ENCODE results near the gene P2RX1. TPM values are rescaled to one million over a fixed set of nuclear protein-coding genes. Genes with fewer than 3 reads are reported as not detected.
"Not testable (repeated sequence)": the region's sequence is repeated elsewhere in the genome, so short reads cannot be mapped to it uniquely, and the experiment has no call there.

P2RX1 gene
- total and polyA plus RNA-seq, 9 donors = 2.1 to 8.6 (median 3.0) TPM

DNA sequence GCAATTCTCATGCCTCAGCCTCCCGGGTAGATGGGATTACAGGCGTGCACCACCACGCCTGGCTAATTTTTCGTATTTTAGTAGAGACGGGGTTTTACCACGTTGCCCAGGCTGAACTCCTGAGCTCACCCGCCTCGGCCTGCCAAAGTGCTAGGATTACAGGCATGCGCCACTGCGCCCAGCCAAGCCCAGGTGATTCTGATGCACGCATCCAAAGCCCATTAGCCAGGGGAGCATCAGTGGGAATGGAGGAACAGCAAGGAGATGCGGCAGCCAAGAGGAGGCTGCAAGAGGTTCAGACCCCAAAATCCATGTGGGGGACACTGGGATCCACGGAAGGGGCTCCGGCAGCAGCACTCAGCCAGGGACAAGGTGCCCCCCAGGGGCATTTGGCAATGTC is 35.9 kb upstream of the P2RX1 start:
- Histone ChIP-seq H3K27me3 (ENCODE audit: control insufficient read depth, insufficient read depth, low read length) (no peaks in the 10 kb centered on the region), H3K4me1 (ENCODE audit: control insufficient read depth, insufficient read depth, low read length) (peaks cover 24% of the 10 kb centered on the region), H3K36me3 (ENCODE audit: control insufficient read depth, insufficient read depth, low read length) (no peaks in the 10 kb centered on the region), H3K9me3 (replicated peaks; ENCODE audit: control insufficient read depth, low read depth, low read length) (no peaks in the 10 kb centered on the region), H3K27ac (ENCODE audit: low read length) (no peak overlapping the region), H3K4me3 (ENCODE audit: low read length) (no peak overlapping the region)
- 91% methylated on average over 14 of the region's 14 CpGs for WGBS (ENCODE audit: insufficient coverage)
- DNase-seq = no peak

DNA sequence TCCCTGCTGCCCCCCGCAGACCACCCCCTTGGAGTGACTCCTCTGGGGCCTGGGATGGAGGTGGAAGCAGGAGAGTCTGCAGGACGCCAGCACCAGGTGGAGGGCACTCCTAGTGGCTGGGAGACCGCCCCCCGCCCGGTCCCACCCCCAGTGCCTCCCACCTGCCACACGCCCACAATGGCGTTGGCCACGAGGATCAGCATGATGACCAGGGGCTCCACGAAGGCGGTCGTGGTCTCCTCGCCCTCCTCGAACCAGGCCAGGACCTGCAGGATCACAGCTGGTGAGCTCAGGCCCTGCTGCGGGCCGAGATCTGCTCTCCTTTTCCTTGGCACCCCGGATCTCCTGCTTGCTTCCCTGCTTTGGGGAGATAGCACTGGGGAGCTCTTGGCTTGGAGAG is 35.2 kb upstream of the P2RX1 start:
- 87% methylated on average over 11 of the region's 16 CpGs for WGBS (ENCODE audit: insufficient coverage)
- no peak for DNase-seq
- Histone ChIP-seq H3K36me3 (ENCODE audit: control insufficient read depth, insufficient read depth, low read length) (no peaks in the 10 kb centered on the region), H3K4me3 (ENCODE audit: low read length) (no peak overlapping the region), H3K27ac (ENCODE audit: low read length) (no peak overlapping the region), H3K4me1 (ENCODE audit: control insufficient read depth, insufficient read depth, low read length) (peaks cover 22% of the 10 kb centered on the region), H3K27me3 (ENCODE audit: control insufficient read depth, insufficient read depth, low read length) (no peaks in the 10 kb centered on the region), H3K9me3 (replicated peaks; ENCODE audit: control insufficient read depth, low read depth, low read length) (no peaks in the 10 kb centered on the region)

DNA sequence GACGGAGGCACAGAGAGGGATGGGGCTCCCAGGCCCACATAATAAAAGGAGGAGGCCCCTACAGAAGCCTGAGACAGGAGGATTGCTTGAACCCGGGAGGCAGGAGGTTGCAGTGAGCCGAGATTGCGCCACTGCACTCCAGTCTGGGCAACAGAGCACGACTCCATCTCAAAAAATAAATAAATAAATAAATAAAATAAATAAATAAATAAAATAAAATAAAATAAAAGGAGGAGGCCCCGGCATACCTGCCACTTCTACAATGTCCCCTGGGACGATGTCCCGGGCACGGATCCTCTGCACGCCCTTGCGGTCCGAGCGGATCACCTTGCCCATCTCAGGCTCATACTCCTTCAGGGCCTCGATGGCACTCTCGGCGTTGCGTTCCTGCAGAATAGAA is 34.7 kb upstream of the P2RX1 start:
- 91% methylated on average over 11 of the region's 17 CpGs for WGBS (ENCODE audit: insufficient coverage)
- H3K36me3 ChIP-seq (ENCODE audit: control insufficient read depth, insufficient read depth, low read length) = no peaks in the 10 kb centered on the region
- H3K27me3 ChIP-seq (ENCODE audit: control insufficient read depth, insufficient read depth, low read length) = no peaks in the 10 kb centered on the region
- H3K4me3 ChIP-seq (ENCODE audit: low read length) = no peak overlapping the region
- H3K9me3 ChIP-seq (replicated peaks; ENCODE audit: control insufficient read depth, low read depth, low read length) = no peaks in the 10 kb centered on the region
- no peak for DNase-seq
- no peak overlapping the region for H3K27ac ChIP-seq (ENCODE audit: low read length)
- H3K4me1 ChIP-seq (ENCODE audit: control insufficient read depth, insufficient read depth, low read length) = peaks cover 18% of the 10 kb centered on the region

DNA sequence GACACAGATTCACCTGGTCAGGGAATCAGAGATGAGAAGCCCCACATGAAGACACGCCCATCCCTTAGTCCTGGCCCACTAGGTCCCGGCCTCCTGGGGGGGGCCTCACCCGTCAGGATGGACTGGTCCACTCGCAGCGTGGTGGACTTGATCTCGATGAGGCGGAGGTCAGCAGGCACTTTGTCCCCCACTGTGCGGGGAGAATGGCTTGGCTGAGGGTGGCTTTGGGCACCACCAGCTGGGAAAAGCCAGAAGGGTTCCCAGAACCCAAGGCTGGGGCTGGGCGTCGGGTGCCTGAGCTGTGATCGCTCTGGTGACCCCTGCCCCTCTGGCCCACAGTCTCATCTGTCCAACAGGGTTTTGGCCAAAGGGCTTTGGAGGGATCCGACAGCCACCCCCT is 34.3 kb upstream of the P2RX1 start:
- H3K27me3 ChIP-seq (ENCODE audit: control insufficient read depth, insufficient read depth, low read length) = no peaks in the 10 kb centered on the region
- 93% methylated on average over 3 of the region's 12 CpGs for WGBS (ENCODE audit: insufficient coverage)
- no peak for DNase-seq
- H3K36me3 ChIP-seq (ENCODE audit: control insufficient read depth, insufficient read depth, low read length) = no peaks in the 10 kb centered on the region
- peaks cover 14% of the 10 kb centered on the region for H3K4me1 ChIP-seq (ENCODE audit: control insufficient read depth, insufficient read depth, low read length)
- no peak overlapping the region for H3K4me3 ChIP-seq (ENCODE audit: low read length)
- no peak overlapping the region for H3K27ac ChIP-seq (ENCODE audit: low read length)
- H3K9me3 ChIP-seq (replicated peaks; ENCODE audit: control insufficient read depth, low read depth, low read length) = no peaks in the 10 kb centered on the region

DNA sequence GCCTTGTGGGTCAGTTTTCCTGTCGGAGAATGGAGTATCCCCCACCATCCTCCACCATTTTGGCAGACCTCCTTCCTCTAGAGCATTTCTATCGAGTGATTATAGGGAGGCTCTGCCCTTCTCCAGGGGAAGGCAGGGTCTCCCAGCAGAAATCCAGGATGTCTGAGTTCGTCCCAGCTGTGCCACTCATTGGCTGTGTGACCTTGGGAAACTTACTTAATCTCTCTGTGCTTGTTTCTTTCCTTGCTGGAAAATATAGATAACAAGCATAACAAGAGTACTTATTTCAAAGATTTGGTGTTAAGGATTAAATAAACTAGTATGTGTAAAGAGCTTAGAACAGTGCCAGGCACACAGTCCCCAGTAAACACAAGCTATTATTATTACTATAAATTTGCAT is 33.2 kb upstream of the P2RX1 start:
- Histone ChIP-seq H3K27me3 (ENCODE audit: control insufficient read depth, insufficient read depth, low read length) (no peaks in the 10 kb centered on the region), H3K4me3 (ENCODE audit: low read length) (no peak overlapping the region), H3K36me3 (ENCODE audit: control insufficient read depth, insufficient read depth, low read length) (no peaks in the 10 kb centered on the region), H3K27ac (ENCODE audit: low read length) (no peak overlapping the region), H3K9me3 (replicated peaks; ENCODE audit: control insufficient read depth, low read depth, low read length) (no peaks in the 10 kb centered on the region), H3K4me1 (ENCODE audit: control insufficient read depth, insufficient read depth, low read length) (peaks cover 7% of the 10 kb centered on the region)
- no peak for DNase-seq
- 90% methylated on average over 2 of the region's 3 CpGs for WGBS (ENCODE audit: insufficient coverage)

DNA sequence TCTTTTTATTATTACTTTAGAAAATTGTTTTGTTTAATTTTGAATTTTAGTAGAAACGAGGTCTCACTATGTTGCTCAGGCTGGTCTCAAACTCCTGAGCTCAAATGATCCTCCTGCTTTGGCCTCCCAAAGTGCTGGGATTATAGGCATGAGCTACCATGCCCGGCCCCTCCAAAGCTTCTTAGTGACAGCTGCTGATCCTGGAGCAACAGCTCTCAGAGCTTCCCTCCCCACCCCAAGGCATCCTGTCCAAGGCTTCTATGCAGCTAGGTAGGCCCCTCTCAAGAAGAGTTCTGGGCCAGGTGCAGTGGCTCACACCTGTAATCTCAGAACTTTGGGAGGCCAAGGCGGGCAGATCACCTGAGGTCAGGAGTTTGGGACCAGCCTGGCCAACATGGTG is 32.3 kb upstream of the P2RX1 start:
- 83% methylated on average over 2 of the region's 3 CpGs for WGBS (ENCODE audit: insufficient coverage)
- not testable (repeated sequence) for H3K27me3 ChIP-seq (ENCODE audit: control insufficient read depth, insufficient read depth, low read length); H3K27ac ChIP-seq (ENCODE audit: low read length); H3K9me3 ChIP-seq (replicated peaks; ENCODE audit: control insufficient read depth, low read depth, low read length); DNase-seq; H3K36me3 ChIP-seq (ENCODE audit: control insufficient read depth, insufficient read depth, low read length); H3K4me3 ChIP-seq (ENCODE audit: low read length)
- H3K4me1 ChIP-seq (ENCODE audit: control insufficient read depth, insufficient read depth, low read length) = peaks cover 15% of the 10 kb centered on the region

GRCh38 chr17:3947318-3947810 is 31.1 kb upstream of the P2RX1 start:
- no peak for DNase-seq
- H3K4me1 ChIP-seq (ENCODE audit: control insufficient read depth, insufficient read depth, low read length) = peaks cover 21% of the 10 kb centered on the region
- no peak overlapping the region for H3K4me3 ChIP-seq (ENCODE audit: low read length)
- H3K27ac ChIP-seq (ENCODE audit: low read length) = no peak overlapping the region
- no peaks in the 10 kb centered on the region for H3K27me3 ChIP-seq (ENCODE audit: control insufficient read depth, insufficient read depth, low read length)
- no peaks in the 10 kb centered on the region for H3K36me3 ChIP-seq (ENCODE audit: control insufficient read depth, insufficient read depth, low read length)
- no peaks in the 10 kb centered on the region for H3K9me3 ChIP-seq (replicated peaks; ENCODE audit: control insufficient read depth, low read depth, low read length)
- WGBS (ENCODE audit: insufficient coverage) = 94% methylated on average over 35 of the region's 43 CpGs

DNA sequence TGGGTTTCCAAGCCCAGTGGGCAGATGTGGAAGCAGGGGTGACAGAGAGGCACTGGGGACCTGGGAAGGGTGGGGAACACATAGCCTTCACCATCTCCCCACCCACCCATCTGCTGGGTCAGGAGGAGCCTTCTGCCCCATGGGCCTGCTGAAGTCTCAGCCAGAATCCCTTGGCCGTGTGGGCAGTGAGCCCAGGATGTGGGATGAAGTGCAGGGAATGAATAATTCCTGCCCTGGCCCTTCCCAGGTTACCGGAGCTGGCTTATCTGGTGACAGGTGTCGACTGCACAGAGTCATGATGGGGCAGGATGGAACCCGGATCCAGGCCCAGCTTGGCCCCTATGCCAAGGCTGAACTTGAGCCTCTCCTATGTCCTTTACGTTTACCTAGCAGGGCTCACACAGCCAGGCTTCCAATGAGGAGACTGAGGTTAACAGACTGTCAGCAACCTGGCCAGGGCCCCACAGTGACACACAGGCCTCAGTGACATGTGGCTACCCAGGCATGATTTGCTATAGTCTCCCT is 30.5 kb upstream of the P2RX1 start:
- H3K36me3 ChIP-seq (ENCODE audit: control insufficient read depth, insufficient read depth, low read length) = no peaks in the 10 kb centered on the region
- H3K9me3 ChIP-seq (replicated peaks; ENCODE audit: control insufficient read depth, low read depth, low read length) = no peaks in the 10 kb centered on the region
- no peak overlapping the region for H3K4me3 ChIP-seq (ENCODE audit: low read length)
- no peak for DNase-seq
- 56% methylated on average over 4 of the region's 5 CpGs for WGBS (ENCODE audit: insufficient coverage)
- no peaks in the 10 kb centered on the region for H3K27me3 ChIP-seq (ENCODE audit: control insufficient read depth, insufficient read depth, low read length)
- peaks cover 21% of the 10 kb centered on the region for H3K4me1 ChIP-seq (ENCODE audit: control insufficient read depth, insufficient read depth, low read length)
- no peak overlapping the region for H3K27ac ChIP-seq (ENCODE audit: low read length)

GRCh38 chr17:3944485-3945388 is 28.5 kb upstream of the P2RX1 start:
- Histone ChIP-seq H3K27ac (ENCODE audit: low read length) (peak overlapping the region; percentile 7), H3K4me1 (ENCODE audit: control insufficient read depth, insufficient read depth, low read length) (peaks cover 21% of the 10 kb centered on the region), H3K4me3 (ENCODE audit: low read length) (peak overlapping the region; percentile 15), H3K27me3 (ENCODE audit: control insufficient read depth, insufficient read depth, low read length) (no peaks in the 10 kb centered on the region), H3K9me3 (replicated peaks; ENCODE audit: control insufficient read depth, low read depth, low read length) (no peaks in the 10 kb centered on the region), H3K36me3 (ENCODE audit: control insufficient read depth, insufficient read depth, low read length) (no peaks in the 10 kb centered on the region)
- peak; percentile 77 for DNase-seq
- 17% methylated on average over 67 of the region's 68 CpGs for WGBS (ENCODE audit: insufficient coverage)

GRCh38 chr17:3943240-3943891 is 27.1 kb upstream of the P2RX1 start:
- 55% methylated on average over 21 of the region's 23 CpGs for WGBS (ENCODE audit: insufficient coverage)
- Histone ChIP-seq H3K36me3 (ENCODE audit: control insufficient read depth, insufficient read depth, low read length) (no peaks in the 10 kb centered on the region), H3K4me3 (ENCODE audit: low read length) (no peak overlapping the region), H3K27me3 (ENCODE audit: control insufficient read depth, insufficient read depth, low read length) (no peaks in the 10 kb centered on the region), H3K4me1 (ENCODE audit: control insufficient read depth, insufficient read depth, low read length) (peaks cover 21% of the 10 kb centered on the region), H3K27ac (ENCODE audit: low read length) (no peak overlapping the region), H3K9me3 (replicated peaks; ENCODE audit: control insufficient read depth, low read depth, low read length) (no peaks in the 10 kb centered on the region)
- no peak for DNase-seq

All from muscle of leg (tissue), 11 donors.